ENCODE data around the gene GREM2.

GREM2 gene

DNA sequence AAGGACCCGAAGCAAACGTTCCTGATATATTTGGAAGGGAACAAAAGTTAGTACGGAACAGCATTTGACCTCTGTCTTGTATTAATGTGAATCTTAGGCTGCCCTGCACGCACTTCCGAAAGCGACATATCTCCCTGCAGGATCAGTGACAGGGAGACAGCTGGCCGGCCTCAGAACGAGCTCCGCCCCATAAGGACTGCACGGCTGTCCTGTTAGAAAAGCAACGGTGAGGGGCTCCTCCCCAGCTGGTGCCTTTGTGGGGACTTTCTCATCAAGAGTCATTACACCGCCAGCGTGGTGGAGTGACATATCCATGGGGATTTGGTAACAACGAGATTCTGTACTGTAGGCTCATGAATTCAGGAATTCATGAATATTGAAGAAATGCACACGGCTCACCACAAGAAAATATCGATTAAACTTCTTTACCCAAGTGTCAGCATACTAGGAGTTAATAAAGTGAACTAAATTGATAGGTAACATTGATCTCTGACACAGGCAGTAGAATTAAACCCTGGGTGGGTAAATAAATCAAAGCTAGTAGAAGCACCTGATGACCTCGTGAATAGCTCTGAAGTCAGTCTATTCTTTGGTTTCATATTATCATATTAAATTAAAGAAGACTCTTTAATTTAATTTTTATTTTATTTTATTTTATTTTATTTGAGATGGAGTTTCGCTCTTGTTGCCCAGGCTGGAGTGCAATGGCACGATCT lies 8.1 kb upstream of the GREM2 start:
- TF ChIP-seq, protein P1, sequence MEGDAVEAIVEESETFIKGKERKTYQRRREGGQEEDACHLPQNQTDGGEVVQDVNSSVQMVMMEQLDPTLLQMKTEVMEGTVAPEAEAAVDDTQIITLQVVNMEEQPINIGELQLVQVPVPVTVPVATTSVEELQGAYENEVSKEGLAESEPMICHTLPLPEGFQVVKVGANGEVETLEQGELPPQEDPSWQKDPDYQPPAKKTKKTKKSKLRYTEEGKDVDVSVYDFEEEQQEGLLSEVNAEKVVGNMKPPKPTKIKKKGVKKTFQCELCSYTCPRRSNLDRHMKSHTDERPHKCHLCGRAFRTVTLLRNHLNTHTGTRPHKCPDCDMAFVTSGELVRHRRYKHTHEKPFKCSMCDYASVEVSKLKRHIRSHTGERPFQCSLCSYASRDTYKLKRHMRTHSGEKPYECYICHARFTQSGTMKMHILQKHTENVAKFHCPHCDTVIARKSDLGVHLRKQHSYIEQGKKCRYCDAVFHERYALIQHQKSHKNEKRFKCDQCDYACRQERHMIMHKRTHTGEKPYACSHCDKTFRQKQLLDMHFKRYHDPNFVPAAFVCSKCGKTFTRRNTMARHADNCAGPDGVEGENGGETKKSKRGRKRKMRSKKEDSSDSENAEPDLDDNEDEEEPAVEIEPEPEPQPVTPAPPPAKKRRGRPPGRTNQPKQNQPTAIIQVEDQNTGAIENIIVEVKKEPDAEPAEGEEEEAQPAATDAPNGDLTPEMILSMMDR (IDR thresholded peaks at IDR 0.05; ENCODE audit: insufficient read depth, low read depth, low read length, missing control alignments), result no peak
- no peak for DNase-seq (ENCODE audit: low read depth)
- H3K4me3 ChIP-seq (ENCODE audit: low read depth, low read length), result no peak overlapping the region

DNA sequence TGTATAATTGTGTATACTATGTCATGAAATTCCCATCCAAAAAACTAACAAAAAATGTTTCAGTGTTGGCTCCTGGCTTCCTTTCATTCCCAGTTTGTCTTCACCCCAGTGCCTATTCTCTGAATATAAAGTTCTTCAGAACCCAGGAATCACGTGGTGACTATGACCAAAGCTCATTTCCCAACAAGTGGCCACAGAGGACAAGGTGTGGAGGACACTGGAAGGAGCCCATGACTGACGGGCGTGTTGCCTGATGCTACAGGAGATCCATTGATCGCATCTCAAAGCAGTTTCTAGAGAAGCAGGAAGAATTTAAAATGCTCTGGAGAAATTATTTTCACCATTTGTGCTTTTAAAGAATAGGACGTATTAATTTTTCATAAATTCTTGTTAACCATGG lies 7.4 kb upstream of the GREM2 start:
- TF ChIP-seq, protein P1 (IDR thresholded peaks at IDR 0.05; ENCODE audit: insufficient read depth, low read depth, low read length, missing control alignments), result no peak
- no peak overlapping the region for H3K4me3 ChIP-seq (ENCODE audit: low read depth, low read length)
- DNase-seq (ENCODE audit: low read depth), result no peak

DNA sequence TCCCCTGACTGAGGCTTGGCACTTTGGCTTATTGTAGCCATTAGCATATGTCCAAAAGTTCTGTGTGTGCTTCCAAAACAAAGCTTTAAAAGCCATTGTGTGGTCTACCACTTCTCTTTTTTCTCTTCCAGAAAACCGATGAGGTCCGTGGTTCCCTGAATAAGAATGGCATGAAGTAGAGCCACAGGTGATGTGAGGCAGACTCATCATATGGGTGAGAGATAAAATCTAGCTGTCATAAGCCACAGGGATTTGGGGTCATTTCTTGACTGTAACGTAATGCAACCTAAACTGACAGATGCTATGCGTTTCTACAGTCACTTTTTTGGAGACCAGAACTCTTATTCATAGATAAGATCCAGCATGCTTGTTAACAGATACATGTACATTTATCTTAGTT lies 7.0 kb upstream of the GREM2 start:
- TF ChIP-seq, protein P1 (IDR thresholded peaks at IDR 0.05; ENCODE audit: insufficient read depth, low read depth, low read length, missing control alignments), result no peak
- no peak for DNase-seq (ENCODE audit: low read depth)

DNA sequence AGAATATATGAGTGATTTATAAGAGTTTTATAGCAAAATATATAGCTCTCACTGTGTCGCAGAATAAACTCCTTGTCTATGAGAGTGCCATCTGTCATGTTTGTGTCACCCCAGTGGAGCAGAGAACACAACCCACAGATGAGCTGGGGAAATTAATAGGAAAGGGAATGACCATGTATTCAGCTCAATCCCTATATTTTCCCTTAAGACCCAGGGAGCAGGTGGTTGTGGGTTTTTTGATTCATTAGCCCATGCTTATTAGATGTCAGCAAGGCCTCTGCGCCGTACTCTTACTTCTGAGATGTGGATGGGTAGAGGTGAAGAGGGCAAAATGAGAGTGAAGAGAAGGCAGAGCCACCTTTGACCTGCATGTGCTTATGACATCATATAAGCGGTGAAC lies 4.1 kb upstream of the GREM2 start:
- DNase-seq (ENCODE audit: low read depth), result no peak
- H3K4me3 ChIP-seq (ENCODE audit: low read depth, low read length), result no peak overlapping the region
- TF ChIP-seq, protein P1 (IDR thresholded peaks at IDR 0.05; ENCODE audit: insufficient read depth, low read depth, low read length, missing control alignments), result no peak

More for the DNA sequence above, 7.0 kb upstream of the GREM2 start:
- no peak overlapping the region for H3K4me3 ChIP-seq (ENCODE audit: low read depth, low read length)

DNA sequence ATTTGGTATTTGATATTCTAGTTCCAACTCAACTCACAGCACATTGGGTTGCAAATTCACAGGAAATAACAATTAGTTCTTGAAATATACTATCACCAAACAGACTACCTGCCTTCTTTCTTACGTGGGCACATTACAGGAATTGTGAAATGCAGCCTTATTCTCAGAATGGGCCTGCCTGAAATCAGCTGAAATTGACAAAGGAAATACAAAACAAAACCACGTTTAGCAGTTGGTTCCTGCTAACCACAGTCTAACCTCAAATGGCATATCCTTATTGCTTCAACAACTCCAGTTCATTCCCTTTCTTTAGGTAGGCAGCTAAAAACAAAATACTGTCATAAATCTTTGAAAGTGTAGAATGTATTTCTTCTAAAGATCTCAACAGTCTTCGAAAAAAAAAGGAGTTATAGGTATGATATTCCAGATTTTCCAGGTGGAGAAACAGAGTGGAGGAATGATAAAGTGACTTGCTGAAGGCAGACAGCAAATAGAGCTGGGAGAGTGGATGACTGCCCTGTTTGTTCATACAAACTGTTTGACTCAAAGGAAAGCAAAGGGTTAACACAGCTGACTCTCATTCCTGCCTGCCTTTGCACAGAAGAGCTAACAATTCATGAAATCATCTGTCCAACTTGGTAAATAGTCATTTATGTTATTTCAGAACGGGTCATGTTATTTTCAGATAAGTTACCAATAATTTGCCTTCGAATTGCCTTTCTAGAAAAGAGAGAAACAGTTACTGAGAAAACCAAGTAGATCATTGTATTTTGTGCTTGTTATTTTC lies 1.6 kb upstream of the GREM2 start:
- H3K4me3 ChIP-seq (ENCODE audit: low read depth, low read length), result no peak overlapping the region
- TF ChIP-seq, protein P1 (IDR thresholded peaks at IDR 0.05; ENCODE audit: insufficient read depth, low read depth, low read length, missing control alignments), result no peak
- DNase-seq (ENCODE audit: low read depth), result no peak

DNA sequence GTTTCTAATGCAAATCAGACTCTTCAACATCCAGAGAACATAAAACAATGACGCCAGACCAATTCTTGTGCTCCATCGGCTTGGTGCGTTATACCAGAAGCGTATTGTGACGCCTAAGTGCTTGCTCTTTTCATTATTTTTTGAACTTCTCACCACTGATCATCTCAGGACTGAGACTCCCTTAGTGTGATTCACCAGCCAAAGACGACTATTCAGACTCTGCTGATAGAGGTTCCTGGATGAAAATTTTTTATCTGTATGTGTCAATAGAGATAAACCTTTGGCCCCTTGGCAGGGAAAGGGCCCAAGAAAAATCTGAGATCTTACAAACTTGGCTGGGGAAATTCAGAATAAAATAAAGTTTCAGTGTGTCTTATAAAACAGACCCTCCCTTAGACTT lies 856 bp upstream of the GREM2 start:
- no peak for DNase-seq (ENCODE audit: low read depth)
- no peak overlapping the region for H3K4me3 ChIP-seq (ENCODE audit: low read depth, low read length)
- TF ChIP-seq, protein P1 (IDR thresholded peaks at IDR 0.05; ENCODE audit: insufficient read depth, low read depth, low read length, missing control alignments), result no peak

Data from GM12865 (cell line).